Measurements from ENCODE around the gene BCL11B.

GRCh38 chr14:99210333-99210732, 61.7 kb downstream of the BCL11B start:
- TF ChIP-seq, protein P1, sequence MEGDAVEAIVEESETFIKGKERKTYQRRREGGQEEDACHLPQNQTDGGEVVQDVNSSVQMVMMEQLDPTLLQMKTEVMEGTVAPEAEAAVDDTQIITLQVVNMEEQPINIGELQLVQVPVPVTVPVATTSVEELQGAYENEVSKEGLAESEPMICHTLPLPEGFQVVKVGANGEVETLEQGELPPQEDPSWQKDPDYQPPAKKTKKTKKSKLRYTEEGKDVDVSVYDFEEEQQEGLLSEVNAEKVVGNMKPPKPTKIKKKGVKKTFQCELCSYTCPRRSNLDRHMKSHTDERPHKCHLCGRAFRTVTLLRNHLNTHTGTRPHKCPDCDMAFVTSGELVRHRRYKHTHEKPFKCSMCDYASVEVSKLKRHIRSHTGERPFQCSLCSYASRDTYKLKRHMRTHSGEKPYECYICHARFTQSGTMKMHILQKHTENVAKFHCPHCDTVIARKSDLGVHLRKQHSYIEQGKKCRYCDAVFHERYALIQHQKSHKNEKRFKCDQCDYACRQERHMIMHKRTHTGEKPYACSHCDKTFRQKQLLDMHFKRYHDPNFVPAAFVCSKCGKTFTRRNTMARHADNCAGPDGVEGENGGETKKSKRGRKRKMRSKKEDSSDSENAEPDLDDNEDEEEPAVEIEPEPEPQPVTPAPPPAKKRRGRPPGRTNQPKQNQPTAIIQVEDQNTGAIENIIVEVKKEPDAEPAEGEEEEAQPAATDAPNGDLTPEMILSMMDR (IDR thresholded peaks at IDR 0.05) = no peak
- no peak for TF ChIP-seq POLR2A (IDR thresholded peaks at IDR 0.05)

Data from Peyer's patch (tissue), 4 donors.